H9 (cell line): Measurements from ENCODE around the gene SMAP1. TPM values are rescaled to one million over a fixed set of nuclear protein-coding genes. Genes with fewer than 3 reads are reported as not detected.

Experiments
- DNase-seq: peaks from one replicate; pipeline ENCODE4 v3.0.0-alpha.2; 2017
- H2AFZ ChIP-seq: one replicate; pipeline ENCODE4 v1.6.1; 2013; ENCODE audit warnings: mild to moderate bottlenecking, low read length, control low read depth, moderate library complexity
- H2AK5ac ChIP-seq: 2 replicates; pipeline ENCODE4 v1.6.1; 2013; ENCODE audit warnings: low read length, control low read depth, mixed read lengths; ENCODE audit not compliant: insufficient read length
- H2BK120ac ChIP-seq: one replicate; pipeline ENCODE4 v1.6.1; 2013; ENCODE audit warnings: low read depth, mild to moderate bottlenecking, low read length, control low read depth, inconsistent platforms; ENCODE audit not compliant: poor library complexity, severe bottlenecking
- H2BK12ac ChIP-seq: 2 replicates; pipeline ENCODE4 v1.6.1; 2013; ENCODE audit warnings: low read length, control low read depth, mixed read lengths, low read depth; ENCODE audit not compliant: insufficient read length
- H2BK15ac ChIP-seq: 2 replicates; pipeline ENCODE4 v1.6.1; 2013; ENCODE audit warnings: low read depth, low read length, control low read depth
- H2BK20ac ChIP-seq: one replicate; pipeline ENCODE4 v1.6.1; 2013; ENCODE audit warnings: low read depth, mild to moderate bottlenecking, low read length, control low read depth, inconsistent platforms; ENCODE audit not compliant: poor library complexity, severe bottlenecking
- H2BK5ac ChIP-seq: 2 replicates; pipeline ENCODE4 v1.6.1; 2013; ENCODE audit warnings: low read length, control low read depth, mixed read lengths; ENCODE audit not compliant: insufficient read length
- H3K14ac ChIP-seq: 2 replicates; pipeline ENCODE4 v1.6.1; 2013; ENCODE audit warnings: low read length, control low read depth; ENCODE audit not compliant: insufficient read depth
- H3K18ac ChIP-seq: 2 replicates; pipeline ENCODE4 v1.6.1; 2013; ENCODE audit warnings: low read depth, mild to moderate bottlenecking, mixed read lengths, low read length, control low read depth; ENCODE audit not compliant: insufficient read length
- H3K23ac ChIP-seq: 2 replicates; pipeline ENCODE4 v1.6.1; 2013; ENCODE audit warnings: low read length, control low read depth, mixed read lengths, low read depth; ENCODE audit not compliant: insufficient read length
- H3K23me2 ChIP-seq: 2 replicates; pipeline ENCODE4 v1.6.1; 2013; ENCODE audit warnings: low read depth, mild to moderate bottlenecking, mixed read lengths, low read length, control low read depth; ENCODE audit not compliant: insufficient read length, poor library complexity, severe bottlenecking
- H3K27ac ChIP-seq: 2 replicates; pipeline ENCODE4 v1.5.1; 2013; ENCODE audit warnings: low read length, control low read depth, mixed read lengths, low read depth; ENCODE audit not compliant: insufficient read length
- H3K27me3 ChIP-seq: 2 replicates; pipeline ENCODE4 v1.6.1; 2013; ENCODE audit warnings: low read length, control low read depth, inconsistent platforms; ENCODE audit not compliant: insufficient read depth
- H3K4ac ChIP-seq: 2 replicates; pipeline ENCODE4 v1.6.1; 2013; ENCODE audit warnings: low read depth, mild to moderate bottlenecking, control low read depth, inconsistent platforms, low read length, moderate library complexity
- H3K4me1 ChIP-seq: 2 replicates; pipeline ENCODE4 v1.6.1; 2013; ENCODE audit warnings: low read length, control low read depth, inconsistent platforms; ENCODE audit not compliant: insufficient read depth
- H3K4me2 ChIP-seq: 2 replicates; pipeline ENCODE4 v1.6.1; 2013; ENCODE audit warnings: low read length, control low read depth, mixed read lengths; ENCODE audit not compliant: insufficient read length, insufficient read depth
- H3K56ac ChIP-seq: 2 replicates; pipeline ENCODE4 v1.6.1; 2013; ENCODE audit warnings: low read depth, mild to moderate bottlenecking, mixed read lengths, low read length, control low read depth; ENCODE audit not compliant: insufficient read length
- H3K79me1 ChIP-seq: 2 replicates; pipeline ENCODE4 v1.6.1; 2013; ENCODE audit warnings: low read depth, mild to moderate bottlenecking, moderate library complexity, low read length, control low read depth, inconsistent platforms; ENCODE audit not compliant: insufficient read depth, poor library complexity, severe bottlenecking
- H3K79me2 ChIP-seq: 2 replicates; pipeline ENCODE4 v1.6.1; 2013; ENCODE audit warnings: low read length, control low read depth, inconsistent platforms; ENCODE audit not compliant: insufficient read depth
- H3K9ac ChIP-seq: 2 replicates; pipeline ENCODE4 v1.6.1; 2013; ENCODE audit warnings: low read length, control low read depth, mixed read lengths; ENCODE audit not compliant: insufficient read length; ENCODE audit errors: extremely low read depth
- H3K9me3 ChIP-seq: one replicate; pipeline ENCODE4 v1.6.1; 2013; ENCODE audit warnings: low read depth, low read length, inconsistent platforms; ENCODE audit not compliant: control insufficient read depth
- H3T11ph ChIP-seq: one replicate; pipeline ENCODE4 v1.6.1; 2013; ENCODE audit warnings: mild to moderate bottlenecking, low read length, control low read depth, inconsistent platforms
- H4K20me1 ChIP-seq: one replicate; pipeline ENCODE4 v1.6.1; 2013; ENCODE audit not compliant: control insufficient read depth, insufficient read length, insufficient read depth
- H4K5ac ChIP-seq: 2 replicates; pipeline ENCODE4 v1.6.1; 2013; ENCODE audit warnings: low read depth, mild to moderate bottlenecking, mixed read lengths, low read length, control low read depth; ENCODE audit not compliant: insufficient read length
- H4K8ac ChIP-seq: replicated peaks from 2 replicates; pipeline ENCODE4 v1.6.1; 2013; ENCODE audit warnings: low read length, control low read depth, mixed read lengths, low read depth; ENCODE audit not compliant: insufficient read length
- H4K91ac ChIP-seq: 2 replicates; pipeline ENCODE4 v1.6.1; 2013; ENCODE audit warnings: low read depth, mild to moderate bottlenecking, moderate library complexity, mixed read lengths, low read length, control low read depth; ENCODE audit not compliant: insufficient read length
- H3K27ac Mint-ChIP-seq, 3 experiments: 2 replicates in 2 of 3; 3 replicates in 1 of 3; pipeline ENCODE4 v1.8.0; 2020 to 2021; ENCODE audit warnings: mixed read lengths in 3 of 3, mild to moderate bottlenecking in 1 of 3, moderate library complexity in 1 of 3
- H3K27me3 Mint-ChIP-seq: 2 replicates; pipeline ENCODE4 v1.8.0; 2021; ENCODE audit warnings: low read depth, mild to moderate bottlenecking, moderate library complexity, mixed read lengths
- H3K36me3 Mint-ChIP-seq, 3 experiments: 2 replicates in 2 of 3; 3 replicates in 1 of 3; pipeline ENCODE4 v1.8.0; 2020 to 2021; ENCODE audit warnings: low read depth in 3 of 3, mixed read lengths in 3 of 3; ENCODE audit not compliant: insufficient read depth in 1 of 3
- H3K4me1 Mint-ChIP-seq, 2 experiments: 2 replicates each; pipeline ENCODE4 v1.8.0; 2020; ENCODE audit warnings: mixed read lengths in 2 of 2
- H3K4me3 Mint-ChIP-seq, 2 experiments: 2 replicates in 1 of 2; 3 replicates in 1 of 2; pipeline ENCODE4 v1.8.0; 2020 to 2021; ENCODE audit warnings: mild to moderate bottlenecking in 2 of 2, mixed read lengths in 2 of 2, moderate library complexity in 1 of 2
- H3K9me3 Mint-ChIP-seq, 2 experiments: 2 replicates in 1 of 2; 3 replicates in 1 of 2; pipeline ENCODE4 v1.8.0; 2020; ENCODE audit warnings: mild to moderate bottlenecking in 2 of 2, mixed read lengths in 2 of 2, moderate library complexity in 1 of 2
- CTCF ChIP-seq: fragments of 200-600 bp; sonication (generic); conservative IDR thresholded peaks from 3 replicates; pipeline ENCODE4 v1.8.0; 2021; ENCODE audit warnings: antibody characterized with exemption, mild to moderate bottlenecking
- WGBS: extraction: QIAGEN DNeasy Blood & Tissue Kit; methylation state at CpG from one replicate; pipeline ENCODE4 v1.1.7; 2013; ENCODE audit warnings: missing lambda C conversion rate, low lambda C conversion rate, mixed read lengths; ENCODE audit not compliant: insufficient read length; ENCODE audit errors: extremely low coverage; 5-methylcytosine and 5-hydroxymethylcytosine counted together
- total RNA-seq: library from RNA; stranded (reverse); gene quantifications from 2 replicates; pipeline ENCODE4 v1.2.1, GENCODE V29; 2021

SMAP1 gene
- total RNA-seq, 1 experiment from 2014 or later: 29.3 TPM

- Histone ChIP-seq H2BK12ac (no peak overlapping the region), H3K79me1 (no peaks in the 10 kb centered on the region), H3K56ac (no peak overlapping the region), H3K14ac (no peak overlapping the region), H3K23ac (no peak overlapping the region), H3K4me2 (no peak overlapping the region), H4K20me1 (no peaks in the 10 kb centered on the region), H4K8ac (no peak overlapping the region), H2BK20ac (no peak overlapping the region), H2AK5ac (no peak overlapping the region), H3K23me2 (no peaks in the 10 kb centered on the region), H3K9ac (no peak overlapping the region), H3K4me1 (no peaks in the 10 kb centered on the region), H3K18ac (no peak overlapping the region), H4K5ac (no peak overlapping the region), H4K91ac (no peak overlapping the region), H3K79me2 (no peaks in the 10 kb centered on the region), H3K27ac (no peak overlapping the region), H2BK120ac (no peak overlapping the region), H3K9me3 (no peaks in the 10 kb centered on the region), H2BK15ac (no peak overlapping the region), H3T11ph (no peak overlapping the region), H3K27me3 (no peaks in the 10 kb centered on the region), H3K4ac (no peak overlapping the region), H2AFZ (no peak overlapping the region), H2BK5ac (no peak overlapping the region)
- Mint-ChIP-seq H3K9me3 (no peaks in the 10 kb centered on the region), H3K27me3 (no peaks in the 10 kb centered on the region), H3K4me1 (no peaks in the 10 kb centered on the region), H3K4me3 (no peak overlapping the region), H3K27ac (peak overlapping the region in 1 of 3 experiments; percentile 19; a peak in 2 of 7 replicates), H3K36me3 (no peaks in the 10 kb centered on the region; a peak in 1 of 7 replicates)
- TF ChIP-seq CTCF: no peak
- DNase-seq: no peak
- no CpG with 5 or more reads among the region's 6 CpGs for WGBS
Measured at GRCh38 chr6:70811788-70812187, 144.1 kb downstream of the SMAP1 start.
